Measurements from ENCODE around the gene OR10H3. TPM values are rescaled to one million over a fixed set of nuclear protein-coding genes. Genes with fewer than 3 reads are reported as not detected.

OR10H3 gene
- polyA plus RNA-seq, 1 of the 3 experiments (the other 2 are of a cell fraction) = not detected

DNA sequence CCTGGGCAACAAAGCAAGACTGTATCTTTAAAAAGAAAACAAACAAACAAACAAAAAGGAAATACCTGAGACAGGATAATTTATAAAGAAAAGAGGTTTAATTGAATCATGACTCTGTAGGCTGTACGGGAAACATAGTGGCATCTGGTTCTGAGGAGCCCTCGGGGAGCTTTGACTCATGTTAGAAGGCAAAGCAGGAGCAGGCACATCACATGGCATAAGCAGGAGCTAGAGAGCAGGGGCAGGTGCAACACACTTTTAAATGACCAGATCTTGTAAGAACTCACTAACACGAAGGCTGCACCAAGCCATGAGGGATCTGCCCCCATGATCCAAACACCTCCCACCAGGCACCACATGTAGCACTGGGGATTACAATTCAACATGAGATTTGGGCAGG, 23.1 kb upstream of the OR10H3 start (continued):
- TF ChIP-seq, protein P1, sequence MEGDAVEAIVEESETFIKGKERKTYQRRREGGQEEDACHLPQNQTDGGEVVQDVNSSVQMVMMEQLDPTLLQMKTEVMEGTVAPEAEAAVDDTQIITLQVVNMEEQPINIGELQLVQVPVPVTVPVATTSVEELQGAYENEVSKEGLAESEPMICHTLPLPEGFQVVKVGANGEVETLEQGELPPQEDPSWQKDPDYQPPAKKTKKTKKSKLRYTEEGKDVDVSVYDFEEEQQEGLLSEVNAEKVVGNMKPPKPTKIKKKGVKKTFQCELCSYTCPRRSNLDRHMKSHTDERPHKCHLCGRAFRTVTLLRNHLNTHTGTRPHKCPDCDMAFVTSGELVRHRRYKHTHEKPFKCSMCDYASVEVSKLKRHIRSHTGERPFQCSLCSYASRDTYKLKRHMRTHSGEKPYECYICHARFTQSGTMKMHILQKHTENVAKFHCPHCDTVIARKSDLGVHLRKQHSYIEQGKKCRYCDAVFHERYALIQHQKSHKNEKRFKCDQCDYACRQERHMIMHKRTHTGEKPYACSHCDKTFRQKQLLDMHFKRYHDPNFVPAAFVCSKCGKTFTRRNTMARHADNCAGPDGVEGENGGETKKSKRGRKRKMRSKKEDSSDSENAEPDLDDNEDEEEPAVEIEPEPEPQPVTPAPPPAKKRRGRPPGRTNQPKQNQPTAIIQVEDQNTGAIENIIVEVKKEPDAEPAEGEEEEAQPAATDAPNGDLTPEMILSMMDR (IDR thresholded peaks at IDR 0.05) = no peak

GRCh38 chr19:15715642-15716041, 22.1 kb upstream of the OR10H3 start:
- H3K36me3 ChIP-seq (replicated peaks in 1 of 2; ENCODE audit: control insufficient read depth in 1 of 2, insufficient read depth in 2 of 2, low read length in 1 of 2) = no peaks in the 10 kb centered on the region
- no peak for DNase-seq
- ChIA-PET POLR2A (no interaction called here), CTCF (no interaction called here)
- WGBS (ENCODE audit: low lambda C conversion rate) = 4% methylated on average over 1 of the region's 1 CpG
- H3K27me3 ChIP-seq (ENCODE audit: insufficient read depth) = no peaks in the 10 kb centered on the region
- no peaks in the 10 kb centered on the region for H3K9me3 ChIP-seq
- H2AFZ ChIP-seq (ENCODE audit: low read depth) = no peak overlapping the region
- H3K79me2 ChIP-seq (ENCODE audit: insufficient read depth) = no peaks in the 10 kb centered on the region
- H3K27ac ChIP-seq (ENCODE audit: low read depth in 2 of 2, low read length in 1 of 2) = no peak overlapping the region
- H3K4me2 ChIP-seq = no peak overlapping the region
- H3F3A ChIP-seq (replicated peaks; ENCODE audit: insufficient read depth) = no peaks in the 10 kb centered on the region
- no peak overlapping the region for H3K9ac ChIP-seq
- TF ChIP-seq RXRA (IDR thresholded peaks at IDR 0.05; ENCODE audit: borderline replicate concordance, low read depth) (no peak), ELF1 (IDR thresholded peaks at IDR 0.05) (no peak), GATA2 (CRISPR knock-in tag; IDR thresholded peaks at IDR 0.05) (no peak), NRF1 (IDR thresholded peaks at IDR 0.05; ENCODE audit: low read depth, low read length) (no peak), USF1 (IDR thresholded peaks at IDR 0.05; ENCODE audit: borderline replicate concordance, low read depth) (no peak), TAF1 (IDR thresholded peaks at IDR 0.05; ENCODE audit: borderline replicate concordance, low read depth, low read length) (no peak), MXI1 (IDR thresholded peaks at IDR 0.05; ENCODE audit: low read depth, low read length) (no peak), TCF12 (IDR thresholded peaks at IDR 0.05) (no peak), GABPA (IDR thresholded peaks at IDR 0.05; ENCODE audit: low read depth) (no peak), RFX5 (IDR thresholded peaks at IDR 0.05; ENCODE audit: low read length) (no peak), FOSL2 (IDR thresholded peaks at IDR 0.05; ENCODE audit: borderline replicate concordance, low read depth) (no peak), RCOR1 (IDR thresholded peaks at IDR 0.05; ENCODE audit: low read length) (no peak)
- TF ChIP-seq, protein P2, sequence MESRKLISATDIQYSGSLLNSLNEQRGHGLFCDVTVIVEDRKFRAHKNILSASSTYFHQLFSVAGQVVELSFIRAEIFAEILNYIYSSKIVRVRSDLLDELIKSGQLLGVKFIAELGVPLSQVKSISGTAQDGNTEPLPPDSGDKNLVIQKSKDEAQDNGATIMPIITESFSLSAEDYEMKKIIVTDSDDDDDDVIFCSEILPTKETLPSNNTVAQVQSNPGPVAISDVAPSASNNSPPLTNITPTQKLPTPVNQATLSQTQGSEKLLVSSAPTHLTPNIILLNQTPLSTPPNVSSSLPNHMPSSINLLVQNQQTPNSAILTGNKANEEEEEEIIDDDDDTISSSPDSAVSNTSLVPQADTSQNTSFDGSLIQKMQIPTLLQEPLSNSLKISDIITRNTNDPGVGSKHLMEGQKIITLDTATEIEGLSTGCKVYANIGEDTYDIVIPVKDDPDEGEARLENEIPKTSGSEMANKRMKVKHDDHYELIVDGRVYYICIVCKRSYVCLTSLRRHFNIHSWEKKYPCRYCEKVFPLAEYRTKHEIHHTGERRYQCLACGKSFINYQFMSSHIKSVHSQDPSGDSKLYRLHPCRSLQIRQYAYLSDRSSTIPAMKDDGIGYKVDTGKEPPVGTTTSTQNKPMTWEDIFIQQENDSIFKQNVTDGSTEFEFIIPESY (IDR thresholded peaks at IDR 0.05; ENCODE audit: borderline replicate concordance, low read depth) = no peak
- TF ChIP-seq, protein P3, sequence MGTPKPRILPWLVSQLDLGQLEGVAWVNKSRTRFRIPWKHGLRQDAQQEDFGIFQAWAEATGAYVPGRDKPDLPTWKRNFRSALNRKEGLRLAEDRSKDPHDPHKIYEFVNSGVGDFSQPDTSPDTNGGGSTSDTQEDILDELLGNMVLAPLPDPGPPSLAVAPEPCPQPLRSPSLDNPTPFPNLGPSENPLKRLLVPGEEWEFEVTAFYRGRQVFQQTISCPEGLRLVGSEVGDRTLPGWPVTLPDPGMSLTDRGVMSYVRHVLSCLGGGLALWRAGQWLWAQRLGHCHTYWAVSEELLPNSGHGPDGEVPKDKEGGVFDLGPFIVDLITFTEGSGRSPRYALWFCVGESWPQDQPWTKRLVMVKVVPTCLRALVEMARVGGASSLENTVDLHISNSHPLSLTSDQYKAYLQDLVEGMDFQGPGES (IDR thresholded peaks at IDR 0.05; ENCODE audit: low read depth, low read length) = no peak
- TF ChIP-seq, protein P4, sequence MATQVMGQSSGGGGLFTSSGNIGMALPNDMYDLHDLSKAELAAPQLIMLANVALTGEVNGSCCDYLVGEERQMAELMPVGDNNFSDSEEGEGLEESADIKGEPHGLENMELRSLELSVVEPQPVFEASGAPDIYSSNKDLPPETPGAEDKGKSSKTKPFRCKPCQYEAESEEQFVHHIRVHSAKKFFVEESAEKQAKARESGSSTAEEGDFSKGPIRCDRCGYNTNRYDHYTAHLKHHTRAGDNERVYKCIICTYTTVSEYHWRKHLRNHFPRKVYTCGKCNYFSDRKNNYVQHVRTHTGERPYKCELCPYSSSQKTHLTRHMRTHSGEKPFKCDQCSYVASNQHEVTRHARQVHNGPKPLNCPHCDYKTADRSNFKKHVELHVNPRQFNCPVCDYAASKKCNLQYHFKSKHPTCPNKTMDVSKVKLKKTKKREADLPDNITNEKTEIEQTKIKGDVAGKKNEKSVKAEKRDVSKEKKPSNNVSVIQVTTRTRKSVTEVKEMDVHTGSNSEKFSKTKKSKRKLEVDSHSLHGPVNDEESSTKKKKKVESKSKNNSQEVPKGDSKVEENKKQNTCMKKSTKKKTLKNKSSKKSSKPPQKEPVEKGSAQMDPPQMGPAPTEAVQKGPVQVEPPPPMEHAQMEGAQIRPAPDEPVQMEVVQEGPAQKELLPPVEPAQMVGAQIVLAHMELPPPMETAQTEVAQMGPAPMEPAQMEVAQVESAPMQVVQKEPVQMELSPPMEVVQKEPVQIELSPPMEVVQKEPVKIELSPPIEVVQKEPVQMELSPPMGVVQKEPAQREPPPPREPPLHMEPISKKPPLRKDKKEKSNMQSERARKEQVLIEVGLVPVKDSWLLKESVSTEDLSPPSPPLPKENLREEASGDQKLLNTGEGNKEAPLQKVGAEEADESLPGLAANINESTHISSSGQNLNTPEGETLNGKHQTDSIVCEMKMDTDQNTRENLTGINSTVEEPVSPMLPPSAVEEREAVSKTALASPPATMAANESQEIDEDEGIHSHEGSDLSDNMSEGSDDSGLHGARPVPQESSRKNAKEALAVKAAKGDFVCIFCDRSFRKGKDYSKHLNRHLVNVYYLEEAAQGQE (IDR thresholded peaks at IDR 0.05; ENCODE audit: low read depth, low read length) = no peak
- TF ChIP-seq, protein P5, sequence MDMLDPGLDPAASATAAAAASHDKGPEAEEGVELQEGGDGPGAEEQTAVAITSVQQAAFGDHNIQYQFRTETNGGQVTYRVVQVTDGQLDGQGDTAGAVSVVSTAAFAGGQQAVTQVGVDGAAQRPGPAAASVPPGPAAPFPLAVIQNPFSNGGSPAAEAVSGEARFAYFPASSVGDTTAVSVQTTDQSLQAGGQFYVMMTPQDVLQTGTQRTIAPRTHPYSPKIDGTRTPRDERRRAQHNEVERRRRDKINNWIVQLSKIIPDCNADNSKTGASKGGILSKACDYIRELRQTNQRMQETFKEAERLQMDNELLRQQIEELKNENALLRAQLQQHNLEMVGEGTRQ (IDR thresholded peaks at IDR 0.05; ENCODE audit: borderline replicate concordance, low read depth, low read length) = no peak
- H3K4me3 ChIP-seq (ENCODE audit: low read depth in 2 of 2, low read length in 1 of 2) = no peak overlapping the region
- H3K9me2 ChIP-seq = no peaks in the 10 kb centered on the region
- H3K4me1 ChIP-seq (ENCODE audit: control insufficient read depth in 1 of 2, insufficient read depth in 2 of 2, low read depth in 1 of 2, low read length in 1 of 2) = no peaks in the 10 kb centered on the region
- H4K20me1 ChIP-seq (ENCODE audit: insufficient read depth) = no peaks in the 10 kb centered on the region

All from SK-N-SH (cell line).